ENCODE results near the gene DYNC2LI1. TPM values are rescaled to one million over a fixed set of nuclear protein-coding genes. Genes with fewer than 3 reads are reported as not detected.
A peak's percentile ranks its signal among the peaks of the same experiment; 100 is the strongest.

The DYNC2LI1 gene
- total and polyA plus RNA-seq, 2 donors (not counting 1 experiment from before 2014, with no cell fraction given) = 23.6 to 24.4 TPM

DNA sequence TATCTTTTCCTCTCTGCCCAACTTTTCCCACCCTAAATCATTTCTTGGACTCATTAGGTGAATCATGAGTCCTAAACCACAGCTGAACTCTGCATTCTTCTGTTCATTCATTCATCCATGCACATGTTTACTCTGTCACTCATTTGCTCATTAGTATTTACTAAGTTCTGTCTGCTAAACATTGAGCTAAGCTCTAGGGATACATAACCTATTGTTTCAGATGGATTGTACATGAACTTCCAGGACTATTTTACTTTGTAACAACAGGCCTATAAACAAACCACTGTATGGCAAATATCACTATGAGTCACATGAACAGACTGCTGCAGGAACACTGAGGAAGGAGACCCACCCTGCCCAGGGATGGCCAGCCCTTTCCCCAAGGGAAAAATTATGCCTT is 14.6 kb upstream of the DYNC2LI1 start:
- no peaks in the 10 kb centered on the region for H4K20me1 ChIP-seq (ENCODE audit: control insufficient read depth, extremely low read depth, insufficient read depth, low read length)
- H3K9ac ChIP-seq (ENCODE audit: insufficient read depth, low read length) = no peak overlapping the region
- no peak for TF ChIP-seq EZH2 (IDR thresholded peaks at IDR 0.05; ENCODE audit: low read length, missing control alignments)
- TF ChIP-seq, protein P1, sequence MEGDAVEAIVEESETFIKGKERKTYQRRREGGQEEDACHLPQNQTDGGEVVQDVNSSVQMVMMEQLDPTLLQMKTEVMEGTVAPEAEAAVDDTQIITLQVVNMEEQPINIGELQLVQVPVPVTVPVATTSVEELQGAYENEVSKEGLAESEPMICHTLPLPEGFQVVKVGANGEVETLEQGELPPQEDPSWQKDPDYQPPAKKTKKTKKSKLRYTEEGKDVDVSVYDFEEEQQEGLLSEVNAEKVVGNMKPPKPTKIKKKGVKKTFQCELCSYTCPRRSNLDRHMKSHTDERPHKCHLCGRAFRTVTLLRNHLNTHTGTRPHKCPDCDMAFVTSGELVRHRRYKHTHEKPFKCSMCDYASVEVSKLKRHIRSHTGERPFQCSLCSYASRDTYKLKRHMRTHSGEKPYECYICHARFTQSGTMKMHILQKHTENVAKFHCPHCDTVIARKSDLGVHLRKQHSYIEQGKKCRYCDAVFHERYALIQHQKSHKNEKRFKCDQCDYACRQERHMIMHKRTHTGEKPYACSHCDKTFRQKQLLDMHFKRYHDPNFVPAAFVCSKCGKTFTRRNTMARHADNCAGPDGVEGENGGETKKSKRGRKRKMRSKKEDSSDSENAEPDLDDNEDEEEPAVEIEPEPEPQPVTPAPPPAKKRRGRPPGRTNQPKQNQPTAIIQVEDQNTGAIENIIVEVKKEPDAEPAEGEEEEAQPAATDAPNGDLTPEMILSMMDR (conservative IDR thresholded peaks at IDR 0.05 in 1 of 2, IDR thresholded peaks at IDR 0.05 in 1 of 2; ENCODE audit: low read depth in 1 of 2, low read length in 2 of 2) = no peak
- no peaks in the 10 kb centered on the region for H3K9me3 ChIP-seq (ENCODE audit: control insufficient read depth, insufficient read depth, low read depth, low read length)
- H3K4me2 ChIP-seq (ENCODE audit: extremely low read depth, insufficient read depth, low read length) = peak overlapping the region; percentile 7
- peak; percentile 70 to 89 for DNase-seq (ENCODE audit: low read depth in 2 of 2)
- no peaks in the 10 kb centered on the region for H3K36me3 ChIP-seq (ENCODE audit: control insufficient read depth, insufficient read depth, low read length)
- peaks cover 7% of the 10 kb centered on the region for H3K4me1 ChIP-seq (ENCODE audit: control insufficient read depth, extremely low read depth, insufficient read depth, low read length)
- H3K4me3 ChIP-seq (replicated peaks in 1 of 4; ENCODE audit: control extremely low read depth in 1 of 4, insufficient read depth in 1 of 4, low read depth in 3 of 4, low read length in 4 of 4) = no peak overlapping the region
- no peak overlapping the region for H2AFZ ChIP-seq (ENCODE audit: low read length)
- H3K27ac ChIP-seq (ENCODE audit: insufficient read depth, low read length) = no peak overlapping the region
- H3K27me3 ChIP-seq (ENCODE audit: control insufficient read depth, insufficient read depth, low read length) = no peaks in the 10 kb centered on the region
- no peaks in the 10 kb centered on the region for H3K79me2 ChIP-seq (ENCODE audit: control insufficient read depth, insufficient read depth, low read length)

DNA sequence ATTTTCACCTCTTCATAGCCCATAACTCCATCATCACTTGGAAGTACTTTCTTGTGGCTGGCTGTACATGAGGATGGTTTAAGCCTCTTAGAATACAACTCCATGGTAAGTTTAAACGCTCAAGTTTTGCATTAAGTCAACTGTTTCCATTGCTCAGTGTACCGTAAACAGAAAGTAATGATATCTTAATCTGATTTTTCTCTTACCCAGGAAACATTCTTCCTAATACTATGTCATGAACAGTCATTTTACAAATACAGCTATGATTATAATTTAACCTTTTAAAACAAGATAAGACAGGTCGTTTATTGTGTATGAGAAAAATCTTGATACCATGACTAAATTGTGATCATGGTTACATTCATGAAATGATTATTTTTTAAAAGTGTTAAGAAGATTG is 11.6 kb upstream of the DYNC2LI1 start:
- Histone ChIP-seq H3K27me3 (ENCODE audit: control insufficient read depth, insufficient read depth, low read length) (no peaks in the 10 kb centered on the region), H3K4me1 (ENCODE audit: control insufficient read depth, extremely low read depth, insufficient read depth, low read length) (peaks cover 7% of the 10 kb centered on the region), H4K20me1 (ENCODE audit: control insufficient read depth, extremely low read depth, insufficient read depth, low read length) (no peaks in the 10 kb centered on the region), H3K9ac (ENCODE audit: insufficient read depth, low read length) (no peak overlapping the region), H3K4me3 (replicated peaks in 1 of 4; ENCODE audit: control extremely low read depth in 1 of 4, insufficient read depth in 1 of 4, low read depth in 3 of 4, low read length in 4 of 4) (no peak overlapping the region), H2AFZ (ENCODE audit: low read length) (no peak overlapping the region), H3K36me3 (ENCODE audit: control insufficient read depth, insufficient read depth, low read length) (no peaks in the 10 kb centered on the region), H3K27ac (ENCODE audit: insufficient read depth, low read length) (no peak overlapping the region), H3K79me2 (ENCODE audit: control insufficient read depth, insufficient read depth, low read length) (no peaks in the 10 kb centered on the region), H3K4me2 (ENCODE audit: extremely low read depth, insufficient read depth, low read length) (peak overlapping the region; percentile 4), H3K9me3 (ENCODE audit: control insufficient read depth, insufficient read depth, low read depth, low read length) (no peaks in the 10 kb centered on the region)
- TF ChIP-seq EZH2 (IDR thresholded peaks at IDR 0.05; ENCODE audit: low read length, missing control alignments) = no peak
- TF ChIP-seq, protein P1 (conservative IDR thresholded peaks at IDR 0.05 in 1 of 2, IDR thresholded peaks at IDR 0.05 in 1 of 2; ENCODE audit: low read depth in 1 of 2, low read length in 2 of 2) = no peak
- DNase-seq (ENCODE audit: low read depth in 2 of 2) = peak in 1 of 2 donors; percentile 69

GRCh38 chr2:43763091-43763490 is 10.7 kb upstream of the DYNC2LI1 start:
- TF ChIP-seq EZH2 (IDR thresholded peaks at IDR 0.05; ENCODE audit: low read length, missing control alignments) = no peak
- TF ChIP-seq, protein P1 (conservative IDR thresholded peaks at IDR 0.05 in 1 of 2, IDR thresholded peaks at IDR 0.05 in 1 of 2; ENCODE audit: low read depth in 1 of 2, low read length in 2 of 2) = no peak

More at GRCh38 chr2:43763091-43763490, 10.7 kb upstream of the DYNC2LI1 start:
- Histone ChIP-seq H3K4me3 (replicated peaks in 1 of 4; ENCODE audit: control extremely low read depth in 1 of 4, insufficient read depth in 1 of 4, low read depth in 3 of 4, low read length in 4 of 4) (no peak overlapping the region), H3K79me2 (ENCODE audit: control insufficient read depth, insufficient read depth, low read length) (no peaks in the 10 kb centered on the region), H3K9ac (ENCODE audit: insufficient read depth, low read length) (no peak overlapping the region), H3K36me3 (ENCODE audit: control insufficient read depth, insufficient read depth, low read length) (no peaks in the 10 kb centered on the region), H3K27ac (ENCODE audit: insufficient read depth, low read length) (no peak overlapping the region), H4K20me1 (ENCODE audit: control insufficient read depth, extremely low read depth, insufficient read depth, low read length) (no peaks in the 10 kb centered on the region), H3K4me1 (ENCODE audit: control insufficient read depth, extremely low read depth, insufficient read depth, low read length) (peaks cover 7% of the 10 kb centered on the region), H3K27me3 (ENCODE audit: control insufficient read depth, insufficient read depth, low read length) (no peaks in the 10 kb centered on the region), H3K4me2 (ENCODE audit: extremely low read depth, insufficient read depth, low read length) (no peak overlapping the region), H3K9me3 (ENCODE audit: control insufficient read depth, insufficient read depth, low read depth, low read length) (no peaks in the 10 kb centered on the region), H2AFZ (ENCODE audit: low read length) (no peak overlapping the region)
- DNase-seq (ENCODE audit: low read depth in 2 of 2) = no peak
